ENCODE data around the gene SIK2. TPM values are rescaled to one million over a fixed set of nuclear protein-coding genes. Genes with fewer than 3 reads are reported as not detected.

SIK2 gene
- total RNA-seq, 4 donors from 2014 or later, result 6.6 to 19.1 (median 16.2) TPM

GRCh38 chr11:111674941-111675340 is 72.7 kb downstream of the SIK2 start:
- Histone ChIP-seq H3K4me3 (no peak overlapping the region), H3K27ac (no peak overlapping the region), H3K9me3 (no peaks in the 10 kb centered on the region), H3K27me3 (no peaks in the 10 kb centered on the region), H3K4me1 (peaks cover 0 to 8% (median 0%) of the 10 kb centered on the region in 4 donors), H3K36me3 (peaks cover 0 to 14% (median 2%) of the 10 kb centered on the region in 4 donors)
- WGBS, 2 donors (ENCODE audit: low coverage in 1 of 2), result 93 to 100% methylated on average over 1 of the region's 1 CpG
- TF ChIP-seq EP300 (IDR thresholded peaks at IDR 0.05; ENCODE audit: low read depth) (no peak), POLR2A (IDR thresholded peaks at IDR 0.05) (no peak), POLR2AphosphoS5 (IDR thresholded peaks at IDR 0.05) (no peak), CTCF (IDR thresholded peaks at IDR 0.05) (no peak)
- no peak for DNase-seq
- intact Hi-C loops (cut with DNase I; ENCODE audit: low total_unique reads) (no loop called here), in situ Hi-C loops (cut with MboI; ENCODE audit: low pct_ligation_motif_present in 1 of 4, low pct_unique_long_range_greater_than_20kb in 1 of 4, low sequenced_read_pairs in 3 of 4) (no loop called here)

GRCh38 chr11:111675891-111676290 is 73.6 kb downstream of the SIK2 start:
- no peaks in the 10 kb centered on the region for H3K27me3 ChIP-seq
- no peaks in the 10 kb centered on the region for H3K9me3 ChIP-seq
- no peak for TF ChIP-seq POLR2A (IDR thresholded peaks at IDR 0.05)
- no peak for TF ChIP-seq CTCF (IDR thresholded peaks at IDR 0.05)
- no peak for TF ChIP-seq POLR2AphosphoS5 (IDR thresholded peaks at IDR 0.05)
- no peak for TF ChIP-seq EP300 (IDR thresholded peaks at IDR 0.05; ENCODE audit: low read depth)
- H3K4me1 ChIP-seq, result peaks cover 0 to 8% (median 0%) of the 10 kb centered on the region in 4 donors
- DNase-seq, result no peak
- in situ Hi-C loops (cut with MboI; ENCODE audit: low pct_ligation_motif_present in 1 of 4, low pct_unique_long_range_greater_than_20kb in 1 of 4, low sequenced_read_pairs in 3 of 4), result no loop called here
- H3K36me3 ChIP-seq, result peaks cover 0 to 14% (median 2%) of the 10 kb centered on the region in 4 donors
- no peak overlapping the region for H3K4me3 ChIP-seq
- intact Hi-C loops (cut with DNase I; ENCODE audit: low total_unique reads), result no loop called here
- H3K27ac ChIP-seq, result no peak overlapping the region
- WGBS, 2 donors (ENCODE audit: low coverage in 1 of 2), result 93 to 100% methylated on average over 2 of the region's 2 CpGs

GRCh38 chr11:111676878-111677585 is 74.8 kb downstream of the SIK2 start:
- Histone ChIP-seq H3K27me3 (no peaks in the 10 kb centered on the region), H3K27ac (no peak overlapping the region), H3K36me3 (peaks cover 0 to 8% (median 2%) of the 10 kb centered on the region in 4 donors), H3K9me3 (no peaks in the 10 kb centered on the region), H3K4me1 (peaks cover 0 to 8% (median 0%) of the 10 kb centered on the region in 4 donors), H3K4me3 (no peak overlapping the region)
- in situ Hi-C loops (cut with MboI; ENCODE audit: low pct_ligation_motif_present in 1 of 4, low pct_unique_long_range_greater_than_20kb in 1 of 4, low sequenced_read_pairs in 3 of 4), result no loop called here
- TF ChIP-seq POLR2A (IDR thresholded peaks at IDR 0.05) (no peak), CTCF (IDR thresholded peaks at IDR 0.05) (no peak), EP300 (IDR thresholded peaks at IDR 0.05; ENCODE audit: low read depth) (no peak), POLR2AphosphoS5 (IDR thresholded peaks at IDR 0.05) (no peak)
- WGBS, 2 donors (ENCODE audit: low coverage in 1 of 2), result 90 to 93% methylated on average over 4 of the region's 4 CpGs
- no peak for DNase-seq
- intact Hi-C loops (cut with DNase I; ENCODE audit: low total_unique reads), result no loop called here

- intact Hi-C loops (cut with DNase I; ENCODE audit: low total_unique reads) (no loop called here), in situ Hi-C loops (cut with MboI; ENCODE audit: low pct_ligation_motif_present in 1 of 4, low pct_unique_long_range_greater_than_20kb in 1 of 4, low sequenced_read_pairs in 3 of 4) (no loop called here)
- Histone ChIP-seq H3K36me3 (peaks cover 0 to 4% (median 0%) of the 10 kb centered on the region in 4 donors), H3K27me3 (no peaks in the 10 kb centered on the region), H3K4me1 (peaks cover 0 to 8% (median 0%) of the 10 kb centered on the region in 4 donors), H3K27ac (no peak overlapping the region), H3K9me3 (no peaks in the 10 kb centered on the region), H3K4me3 (no peak overlapping the region)
- no peak for DNase-seq
- 92 to 96% methylated on average over 3 of the region's 3 CpGs for WGBS, 2 donors (ENCODE audit: low coverage in 1 of 2)
- TF ChIP-seq POLR2A (IDR thresholded peaks at IDR 0.05) (no peak), EP300 (IDR thresholded peaks at IDR 0.05; ENCODE audit: low read depth) (no peak), POLR2AphosphoS5 (IDR thresholded peaks at IDR 0.05) (no peak), CTCF (IDR thresholded peaks at IDR 0.05) (no peak)
Observed at GRCh38 chr11:111680486-111681175, 78.4 kb downstream of the SIK2 start.
